Mesothelial cell of epicardium (in vitro differentiated cells): ENCODE measurements around the gene NCAM1. TPM values are rescaled to one million over a fixed set of nuclear protein-coding genes. Genes with fewer than 3 reads are reported as not detected.
A peak's percentile ranks its signal among the peaks of the same experiment; 100 is the strongest.

Experiments
- DNase-seq, 2 experiments: peaks; one replicate each; pipeline ENCODE4 v3.0.0; 2021; ENCODE audit warnings: low spot score in 2 of 2; ENCODE audit not compliant: unreplicated experiment in 2 of 2
- H3K27ac Mint-ChIP-seq: 2 replicates; pipeline ENCODE4 v1.8.0; 2021; ENCODE audit warnings: mixed read lengths
- H3K27me3 Mint-ChIP-seq: 2 replicates; pipeline ENCODE4 v1.8.0; 2021; ENCODE audit warnings: low read depth, mixed read lengths
- H3K36me3 Mint-ChIP-seq: 2 replicates; pipeline ENCODE4 v1.8.0; 2021; ENCODE audit warnings: mixed read lengths
- H3K4me1 Mint-ChIP-seq: 2 replicates; pipeline ENCODE4 v1.8.0; 2021; ENCODE audit warnings: mixed read lengths
- H3K4me3 Mint-ChIP-seq: 2 replicates; pipeline ENCODE4 v1.8.0; 2021; ENCODE audit warnings: mild to moderate bottlenecking, moderate library complexity, mixed read lengths
- H3K9me3 Mint-ChIP-seq: 2 replicates; pipeline ENCODE4 v1.8.0; 2021; ENCODE audit warnings: mixed read lengths
- CTCF ChIP-seq: fragments of 200-600 bp; sonication (generic); IDR thresholded peaks from one replicate; pipeline ENCODE4 v1.5.0; 2021; ENCODE audit warnings: antibody characterized with exemption; ENCODE audit not compliant: unreplicated experiment
- total RNA-seq: library from RNA; stranded (reverse); gene quantifications from 3 replicates; pipeline ENCODE4 v1.2.1, GENCODE V29; 2021

NCAM1 gene
- total RNA-seq, 1 donor from 2014 or later, result 139 TPM

DNA sequence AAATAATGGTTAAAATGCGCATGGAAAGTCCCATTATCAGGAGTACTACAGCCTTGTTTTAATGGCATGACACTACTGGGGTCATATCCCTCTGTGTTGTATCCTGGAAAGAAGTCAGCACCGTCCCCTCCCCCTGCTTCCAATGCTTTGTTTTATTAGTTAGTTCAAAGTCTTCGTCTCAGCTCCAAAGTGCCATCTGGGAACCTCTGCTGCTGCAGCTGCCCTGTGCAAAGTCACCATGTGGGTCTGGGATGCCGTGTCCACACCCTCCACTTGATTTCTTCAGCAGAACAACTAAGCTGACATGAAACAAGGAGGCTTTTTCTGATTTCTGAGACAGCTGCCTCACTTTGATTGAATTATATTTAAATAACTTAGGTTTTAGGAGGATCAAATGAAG, 29.5 kb upstream of the NCAM1 start:
- H3K9me3 Mint-ChIP-seq, result peaks cover 7% of the 10 kb centered on the region
- H3K4me3 Mint-ChIP-seq, result no peak overlapping the region
- no peak for DNase-seq
- H3K27ac Mint-ChIP-seq, result no peak overlapping the region
- no peak for TF ChIP-seq CTCF
- H3K27me3 Mint-ChIP-seq, result peaks cover 4% of the 10 kb centered on the region
- peaks cover 2% of the 10 kb centered on the region for H3K4me1 Mint-ChIP-seq
- no peaks in the 10 kb centered on the region for H3K36me3 Mint-ChIP-seq

DNA sequence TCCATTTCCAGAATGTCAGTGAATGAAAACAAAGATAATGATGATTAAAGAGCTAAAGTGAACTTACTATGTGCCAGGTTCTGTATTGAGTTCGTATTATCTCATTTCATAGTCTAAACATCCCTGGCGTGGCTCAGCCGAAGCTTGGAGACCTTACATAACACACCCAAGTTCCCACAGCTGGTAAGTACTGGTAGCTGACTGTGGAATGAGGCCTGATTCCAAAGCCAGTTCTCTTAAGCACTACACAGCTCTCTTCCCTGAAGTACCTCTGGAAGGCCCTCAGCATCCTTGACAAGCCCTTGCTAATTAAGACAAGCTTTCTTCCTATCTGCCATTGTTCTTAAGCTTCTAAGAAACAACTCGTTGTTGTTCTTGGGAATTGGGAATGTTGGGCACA, 28.6 kb upstream of the NCAM1 start:
- Mint-ChIP-seq H3K4me1 (no peaks in the 10 kb centered on the region), H3K9me3 (peaks cover 9% of the 10 kb centered on the region), H3K27ac (no peak overlapping the region), H3K36me3 (no peaks in the 10 kb centered on the region), H3K4me3 (no peak overlapping the region), H3K27me3 (peaks cover 4% of the 10 kb centered on the region)
- TF ChIP-seq CTCF, result no peak
- DNase-seq, result no peak

DNA sequence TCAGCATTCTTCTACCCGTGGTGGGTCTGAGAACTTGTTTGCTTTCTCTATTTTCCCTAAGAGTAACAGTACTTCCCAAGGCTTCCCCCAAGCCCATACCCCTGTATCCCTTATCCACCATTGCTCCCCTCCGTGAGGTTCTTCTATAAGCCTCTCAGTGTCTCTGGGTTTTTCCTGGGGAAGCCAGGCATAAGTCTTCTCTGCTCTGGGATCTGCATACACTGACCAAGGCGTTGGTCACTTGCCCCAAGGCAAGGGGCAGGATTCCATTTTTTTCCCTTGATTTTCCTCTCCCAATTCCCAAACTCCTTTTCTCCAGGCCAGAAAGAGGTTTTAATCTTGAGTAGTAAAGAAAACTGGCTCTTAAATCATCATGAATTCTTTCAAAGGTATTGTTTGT, 27.2 kb upstream of the NCAM1 start:
- Mint-ChIP-seq H3K27me3 (peaks cover 9% of the 10 kb centered on the region), H3K9me3 (peaks cover 9% of the 10 kb centered on the region), H3K4me1 (no peaks in the 10 kb centered on the region), H3K36me3 (no peaks in the 10 kb centered on the region), H3K4me3 (no peak overlapping the region), H3K27ac (no peak overlapping the region)
- no peak for DNase-seq
- TF ChIP-seq CTCF, result no peak

DNA sequence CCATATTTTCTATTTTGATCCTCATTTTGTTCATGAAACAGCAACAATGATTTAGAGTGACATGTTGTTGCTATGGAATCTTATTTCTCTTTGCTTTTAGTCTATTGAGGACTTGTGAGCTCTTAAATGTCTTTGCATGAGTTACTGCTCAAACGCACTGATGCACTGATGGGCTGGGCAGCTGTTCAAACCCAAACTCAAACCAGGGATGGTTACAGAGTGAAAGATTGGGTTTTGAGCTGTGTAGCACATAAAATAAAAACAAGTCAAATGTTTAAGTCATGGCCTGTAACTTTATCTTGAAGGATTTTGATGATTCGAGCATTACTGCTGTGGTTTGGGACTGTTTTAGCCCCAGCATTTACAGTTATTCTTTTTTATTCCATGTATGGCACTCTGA, 20.1 kb upstream of the NCAM1 start:
- Mint-ChIP-seq H3K9me3 (peaks cover 6% of the 10 kb centered on the region), H3K4me3 (no peak overlapping the region)

GRCh38 chr11:112942966-112943643, 18.1 kb upstream of the NCAM1 start:
- Mint-ChIP-seq H3K4me1 (peaks cover 17% of the 10 kb centered on the region), H3K36me3 (no peaks in the 10 kb centered on the region), H3K27me3 (peaks cover 24% of the 10 kb centered on the region), H3K9me3 (no peaks in the 10 kb centered on the region), H3K27ac (no peak overlapping the region), H3K4me3 (no peak overlapping the region)
- no peak for TF ChIP-seq CTCF
- no peak for DNase-seq

More for the DNA sequence above, 20.1 kb upstream of the NCAM1 start:
- no peaks in the 10 kb centered on the region for H3K36me3 Mint-ChIP-seq
- H3K27ac Mint-ChIP-seq, result peak overlapping the region; percentile 2
- peaks cover 7% of the 10 kb centered on the region for H3K27me3 Mint-ChIP-seq
- peaks cover 11% of the 10 kb centered on the region for H3K4me1 Mint-ChIP-seq
- TF ChIP-seq CTCF, result no peak
- no peak for DNase-seq
